RPMI7951 (cell line): Measurements from ENCODE around the gene RNFT2. TPM values are rescaled to one million over a fixed set of nuclear protein-coding genes. Genes with fewer than 3 reads are reported as not detected.
A peak's percentile ranks its signal among the peaks of the same experiment; 100 is the strongest.
"Not testable (repeated sequence)": the region's sequence is repeated elsewhere in the genome, so short reads cannot be mapped to it uniquely, and the experiment has no call there.

ENCODE experiments used
- DNase-seq: peaks from one replicate; pipeline ENCODE4 v3.0.0-alpha.2; 2012; ENCODE audit warnings: low read depth
- total RNA-seq: library from RNA; depleted of rRNA; stranded (reverse); fragments of >200 nt; shearing (Covaris generic); gene quantifications from 2 replicates; pipeline ENCODE4 v1.2.3, GENCODE V29; 2014

RNFT2 gene
- total RNA-seq, 1 experiment from 2014 or later = 2.4 TPM

DNA sequence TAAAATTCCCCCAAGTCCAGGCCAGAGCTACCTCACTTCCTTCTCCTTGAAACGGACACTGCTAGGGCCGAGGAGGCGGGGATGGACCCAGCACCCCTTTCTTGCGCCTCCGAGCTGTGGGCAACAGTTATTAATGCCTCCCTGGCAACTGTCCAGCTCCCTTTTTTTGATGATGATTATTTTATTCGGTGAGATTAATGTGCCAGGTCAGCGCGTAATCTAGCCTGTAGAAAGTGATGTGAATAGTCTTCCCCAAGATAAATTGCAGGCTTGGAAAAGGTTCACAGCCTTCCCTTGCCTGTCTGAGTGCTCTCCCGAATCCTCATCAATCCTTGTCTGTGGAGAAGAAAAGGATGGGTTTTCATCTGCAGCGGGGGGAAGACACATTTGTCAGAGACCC is 54.3 kb downstream of the RNFT2 start:
- no peak for DNase-seq

DNA sequence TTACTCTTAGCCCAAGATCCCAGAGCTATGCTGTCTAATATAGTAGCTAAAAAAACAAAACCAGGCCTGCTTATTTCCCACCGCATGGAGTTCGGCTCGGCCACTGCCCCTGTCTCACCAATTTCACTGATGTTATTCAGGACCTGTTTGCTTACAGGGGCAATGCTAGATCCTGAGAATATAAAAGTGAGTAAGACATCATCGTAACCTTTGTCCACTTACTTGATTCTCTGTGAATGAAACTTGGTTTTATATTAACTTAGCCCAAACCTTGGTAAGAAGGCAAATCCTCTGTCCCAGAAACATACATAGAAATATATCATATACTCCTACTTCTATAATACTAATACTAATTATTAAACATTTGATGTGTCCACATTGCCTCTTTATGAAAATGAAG is 56.6 kb downstream of the RNFT2 start:
- no peak for DNase-seq

DNA sequence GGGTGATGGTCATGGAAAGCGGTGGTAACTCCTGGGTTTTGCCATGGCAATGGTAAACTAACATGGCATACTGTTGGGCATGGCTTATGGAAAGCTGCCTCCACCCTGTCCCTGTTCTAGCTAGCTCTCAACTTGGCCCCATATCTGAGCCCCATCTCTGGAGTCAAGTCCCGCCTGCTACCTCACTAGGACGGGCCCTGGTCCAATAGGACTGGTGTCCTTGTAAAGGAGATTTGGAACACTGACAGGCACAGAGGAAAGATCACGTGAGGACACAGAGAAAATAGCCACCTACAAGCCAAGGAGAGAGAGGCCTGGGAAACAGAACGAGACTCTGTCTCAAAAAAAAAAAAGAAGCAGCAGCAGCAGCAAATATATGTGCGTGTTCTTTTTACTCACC is 59.8 kb downstream of the RNFT2 start:
- DNase-seq = no peak

DNA sequence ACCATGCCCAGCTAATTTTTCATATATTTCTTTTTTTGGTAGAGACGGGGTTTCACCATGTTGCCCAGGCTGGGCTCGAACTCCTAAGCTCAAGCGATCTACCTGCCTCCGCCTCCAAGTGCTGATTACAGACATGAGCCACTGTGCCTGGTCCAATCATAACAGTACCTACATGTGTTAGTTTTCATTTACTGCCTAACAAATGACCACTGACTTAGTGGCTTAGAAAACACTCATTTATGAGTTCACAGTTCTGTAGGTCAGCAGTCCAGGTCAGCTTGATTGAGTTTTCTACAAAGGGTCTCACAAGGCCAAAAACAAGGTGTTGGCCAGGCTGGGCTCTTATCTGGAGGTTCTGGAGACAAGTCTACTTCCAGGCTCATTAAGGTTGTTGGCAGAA is 60.6 kb downstream of the RNFT2 start:
- no peak for DNase-seq

DNA sequence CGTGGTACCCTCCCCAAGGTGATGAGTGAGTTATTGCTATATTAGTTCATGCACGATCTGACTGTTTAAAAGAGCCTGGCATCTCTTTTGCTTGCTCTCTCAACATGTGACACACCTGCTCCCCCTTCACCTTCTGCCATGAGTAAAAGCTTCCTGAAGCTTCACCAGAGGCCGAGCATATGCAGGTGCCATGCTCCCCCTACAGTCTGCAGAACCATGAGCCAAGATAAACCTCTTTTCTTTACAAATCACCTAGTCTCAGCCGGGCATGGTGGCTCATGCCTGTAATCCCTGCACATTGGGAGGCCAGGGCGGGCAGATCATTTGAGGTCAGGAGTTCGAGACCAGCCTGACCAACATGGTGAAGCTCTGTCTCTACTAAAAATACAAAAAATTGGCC is 61.8 kb downstream of the RNFT2 start:
- DNase-seq = no peak

DNA sequence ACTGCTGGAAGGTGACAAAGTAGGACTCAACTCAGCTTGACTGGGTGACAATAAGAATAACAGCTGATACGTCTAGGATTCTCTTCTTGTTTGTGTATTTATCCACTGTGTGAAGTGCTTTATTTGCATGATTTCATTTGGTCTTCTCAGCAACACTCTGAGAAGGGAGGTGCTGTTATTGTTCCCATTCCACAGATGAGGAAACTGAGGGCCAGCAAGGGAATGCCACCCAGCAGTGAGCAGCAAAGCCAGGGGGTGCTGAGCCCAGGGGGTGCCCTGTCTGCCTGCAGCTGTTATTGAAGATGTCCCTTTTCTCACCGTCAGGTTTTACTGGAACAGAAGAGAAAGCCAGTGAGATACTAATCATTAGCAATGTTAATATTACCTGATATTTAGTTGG is 62.8 kb downstream of the RNFT2 start:
- DNase-seq = no peak

DNA sequence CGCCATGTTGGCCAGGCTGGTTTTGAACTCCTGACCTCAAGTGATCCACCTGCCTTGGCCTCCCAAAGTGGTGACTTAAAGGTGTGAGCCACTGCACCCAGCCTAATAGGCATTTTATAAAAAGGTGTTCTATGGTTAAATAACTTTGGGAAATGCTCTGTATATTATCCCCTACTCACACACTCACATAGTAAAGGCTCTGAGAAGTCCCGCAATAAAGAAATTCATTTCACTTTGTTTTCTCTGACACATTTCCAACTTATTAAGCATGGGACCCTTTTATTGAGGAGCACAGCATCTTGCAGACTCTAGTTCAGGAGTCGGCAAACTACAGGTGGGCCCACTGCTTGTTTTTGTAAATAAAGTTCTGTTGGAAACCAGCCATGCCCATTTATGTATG is 63.9 kb downstream of the RNFT2 start:
- DNase-seq = no peak

DNA sequence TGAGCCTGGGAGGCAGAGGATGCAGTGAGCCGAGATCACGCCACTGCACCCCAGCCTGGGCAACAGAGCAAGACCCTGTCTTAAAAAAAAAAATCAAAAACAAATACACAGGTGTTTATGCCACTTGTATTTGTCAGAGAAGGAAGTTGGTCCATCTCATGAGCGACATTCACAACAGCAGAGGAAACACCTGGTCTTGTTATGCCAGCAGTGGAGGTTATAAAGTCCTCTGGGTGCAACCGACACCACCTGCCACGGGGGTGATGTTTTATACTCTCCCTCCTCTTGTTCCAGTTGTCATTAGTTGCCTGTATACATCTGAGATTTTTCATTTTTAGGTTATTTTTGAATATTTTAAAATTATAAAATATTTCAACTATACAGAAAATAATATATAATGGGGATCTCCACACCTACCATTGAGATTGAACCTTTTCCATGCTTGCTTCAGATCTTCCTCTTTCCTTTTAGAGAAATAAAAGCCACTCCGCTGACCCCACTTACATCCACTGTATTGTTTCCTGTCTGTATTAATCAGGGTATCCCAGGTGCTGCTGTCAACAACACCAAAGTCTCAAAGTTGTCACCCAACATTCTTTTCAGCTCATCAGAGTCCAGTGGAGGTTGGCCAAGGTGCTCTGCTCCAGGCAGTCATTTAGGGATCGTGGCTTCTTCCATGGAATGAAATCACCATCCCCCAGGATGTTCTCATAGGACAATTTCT is 65.1 kb downstream of the RNFT2 start:
- no peak for DNase-seq

DNA sequence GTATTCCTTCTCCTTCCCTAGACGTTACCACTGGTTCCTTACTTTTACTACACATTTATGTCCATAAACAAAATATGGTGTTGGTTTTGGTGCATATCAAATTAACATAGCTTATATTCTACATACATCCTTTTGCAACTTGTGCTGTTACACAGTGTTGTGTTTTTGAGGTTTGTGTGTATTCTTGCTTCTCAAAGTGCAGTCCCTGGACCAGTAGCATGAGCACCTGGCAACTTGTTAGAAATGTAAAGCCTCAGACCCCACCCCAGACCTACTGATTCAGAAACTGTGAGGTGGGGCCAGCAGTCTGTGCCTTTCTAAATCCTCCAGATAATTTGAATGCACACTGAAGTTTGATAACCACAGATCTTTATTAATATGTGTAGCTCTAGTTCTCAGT is 65.9 kb downstream of the RNFT2 start:
- no peak for DNase-seq

DNA sequence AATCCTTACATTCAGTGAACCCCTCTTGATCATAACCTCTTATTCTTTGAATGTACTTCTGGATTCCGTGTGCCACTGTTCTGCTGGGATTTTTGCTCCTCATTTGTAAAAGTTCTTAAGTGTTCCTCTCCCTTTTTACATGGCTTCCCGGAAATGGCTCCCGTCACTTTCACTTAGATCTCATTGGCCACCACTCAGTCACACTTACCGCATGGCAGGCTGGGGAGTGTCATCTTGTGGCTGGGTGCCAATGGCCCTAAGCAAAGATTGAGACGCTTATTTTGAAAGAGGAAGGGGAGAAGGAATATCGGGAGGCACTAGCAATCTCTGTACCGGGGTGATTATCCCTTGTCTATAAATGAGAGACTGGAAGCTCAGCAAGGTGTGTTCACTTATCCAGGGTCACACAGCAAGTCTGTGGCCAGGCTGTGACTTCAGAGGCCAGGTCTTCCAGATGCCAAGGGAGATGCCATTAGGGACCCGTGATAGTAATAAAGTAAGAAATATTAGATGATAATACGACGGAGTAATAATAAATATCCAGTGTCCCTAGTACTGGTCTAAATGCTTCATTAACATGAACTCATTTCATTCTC is 68.8 kb downstream of the RNFT2 start:
- DNase-seq = peak; percentile 46

DNA sequence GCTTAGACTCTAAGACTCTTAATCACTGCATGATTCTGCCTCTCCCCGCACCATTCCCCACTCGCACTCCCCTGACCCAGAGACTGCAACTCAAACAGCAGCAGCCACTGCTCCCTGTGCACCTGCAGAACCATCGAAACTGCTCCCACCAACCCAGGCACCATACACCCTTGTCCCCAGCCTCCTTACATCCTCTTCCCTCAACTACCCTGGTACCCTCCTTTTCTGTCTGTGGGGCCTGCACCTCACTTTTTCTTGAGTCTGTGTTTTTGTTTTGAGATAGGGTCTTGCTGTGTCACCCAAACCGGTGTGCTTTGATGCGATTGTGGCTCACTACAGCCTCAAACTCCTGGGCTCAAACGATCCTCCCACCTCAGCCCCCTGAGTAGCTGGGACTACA is 69.4 kb downstream of the RNFT2 start:
- DNase-seq = no peak

DNA sequence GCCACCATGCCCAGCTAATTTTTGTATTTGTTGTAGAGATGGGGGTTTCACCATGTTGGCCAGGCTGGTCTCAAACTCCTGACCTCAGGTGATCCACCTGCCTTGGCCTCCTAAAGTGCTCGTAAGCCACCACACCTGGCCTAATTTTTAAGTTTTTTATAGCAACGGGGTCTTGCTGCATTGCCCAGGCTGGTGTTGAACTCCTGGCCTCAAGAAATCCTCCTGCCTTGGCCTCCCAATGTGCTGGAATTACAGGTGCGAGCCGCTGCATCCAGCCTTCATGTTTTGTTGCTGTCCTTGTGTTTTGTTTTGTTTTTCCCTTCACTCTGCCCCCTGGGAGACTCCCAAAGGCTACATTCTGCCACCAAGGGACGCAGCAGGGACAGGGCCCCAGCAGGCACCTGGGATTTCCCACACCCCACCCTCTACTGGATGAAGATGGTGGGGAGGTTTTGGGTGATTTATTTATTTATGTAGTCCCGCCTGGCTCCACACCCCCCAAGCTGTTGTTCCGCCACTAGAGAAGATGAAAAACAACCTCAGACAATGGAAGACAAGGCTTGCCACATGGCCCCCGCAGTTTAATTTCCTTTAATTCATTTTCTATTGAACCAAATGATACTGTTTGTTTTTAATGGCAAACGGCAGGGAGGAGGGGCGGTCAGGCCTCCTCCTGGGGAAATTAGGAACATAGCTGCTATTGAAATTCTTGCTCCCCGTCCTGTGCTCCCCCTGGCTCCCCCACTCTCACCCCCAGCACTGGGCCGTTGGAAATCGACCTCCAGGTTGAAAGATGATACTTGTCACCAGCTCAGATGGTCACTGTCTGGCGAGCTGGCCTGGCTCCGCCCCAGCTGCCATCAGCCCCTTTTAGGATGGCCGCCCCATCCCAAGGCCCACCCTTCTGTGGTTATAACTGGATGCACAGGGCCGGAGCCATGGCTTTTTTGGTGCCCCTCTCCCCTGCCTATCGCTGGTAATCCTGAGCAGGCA is 70.3 kb downstream of the RNFT2 start:
- DNase-seq = no peak

DNA sequence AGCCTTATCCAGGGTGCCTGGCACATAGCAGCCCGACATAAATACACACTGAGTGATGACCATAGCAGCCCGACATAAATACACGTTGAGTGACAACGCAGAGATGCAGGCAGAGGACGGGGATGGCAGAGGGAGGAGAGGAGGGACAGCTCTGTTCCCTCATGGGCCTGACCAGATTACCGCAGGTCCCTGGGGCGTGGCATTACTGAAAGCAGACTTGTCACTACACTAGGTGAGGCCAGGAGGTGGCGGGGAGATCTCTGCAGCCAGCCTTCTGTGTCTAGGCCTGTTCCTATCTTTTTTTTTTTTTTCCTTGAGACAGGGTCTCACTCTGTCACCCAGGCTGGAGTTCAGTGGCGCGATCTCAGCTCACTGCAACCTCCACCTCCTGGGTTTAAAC is 74.1 kb downstream of the RNFT2 start:
- DNase-seq = no peak

DNA sequence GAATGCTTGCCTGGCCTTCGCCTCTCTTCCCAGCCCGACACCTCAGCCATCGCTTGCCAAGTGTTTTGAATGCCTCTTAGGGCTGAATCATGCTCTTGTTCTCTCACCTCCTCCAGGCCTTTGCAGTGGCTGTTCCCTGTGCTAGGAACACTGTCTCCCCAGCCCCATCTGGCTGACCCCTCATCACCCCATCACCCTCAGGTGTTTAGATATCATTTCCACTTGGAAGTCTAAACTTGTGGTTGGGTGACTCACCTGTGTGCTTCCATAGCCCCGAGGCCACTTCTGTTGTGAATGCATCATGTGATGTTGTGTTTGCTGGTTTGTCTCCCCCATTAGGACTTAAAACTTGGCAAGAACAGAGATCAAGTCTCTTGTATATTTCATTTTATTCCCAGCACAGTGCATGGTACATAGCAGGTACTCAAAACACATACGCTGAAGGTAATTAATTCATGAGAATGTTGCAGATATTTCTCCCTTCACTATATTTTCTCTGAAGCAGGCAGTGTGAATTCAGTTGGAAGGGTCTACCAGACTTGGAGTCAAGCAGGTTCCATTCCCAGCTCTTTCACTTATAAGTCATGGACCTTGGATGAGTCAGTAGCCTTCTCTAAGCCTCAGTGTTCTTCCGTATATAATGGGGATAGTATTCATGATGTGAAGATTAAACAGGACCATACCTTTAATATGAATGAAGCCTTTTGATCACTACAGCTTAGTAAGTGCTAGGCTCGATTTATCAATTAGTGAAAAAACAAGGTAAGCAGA is 75.3 kb downstream of the RNFT2 start:
- DNase-seq = peak; percentile 59

DNA sequence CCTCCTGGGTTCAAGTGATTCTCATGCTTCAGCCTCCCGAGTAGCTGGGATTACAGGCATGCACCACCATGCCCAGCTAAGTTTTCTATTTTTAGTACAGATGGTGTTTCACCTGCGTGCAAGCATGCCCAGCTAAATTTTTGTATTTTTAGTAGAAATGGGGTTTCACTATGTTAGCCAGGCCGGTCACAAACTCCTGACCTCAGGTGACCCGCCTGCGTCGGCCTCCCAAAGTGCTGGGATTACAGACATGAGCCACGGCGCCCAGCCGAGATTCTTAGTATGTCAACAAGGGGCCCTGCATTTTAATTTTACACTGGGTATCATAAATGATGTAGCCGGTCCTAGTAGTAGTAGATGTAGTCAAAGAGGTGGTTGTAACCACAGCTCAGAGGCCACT is 76.7 kb downstream of the RNFT2 start:
- not testable (repeated sequence) for DNase-seq

DNA sequence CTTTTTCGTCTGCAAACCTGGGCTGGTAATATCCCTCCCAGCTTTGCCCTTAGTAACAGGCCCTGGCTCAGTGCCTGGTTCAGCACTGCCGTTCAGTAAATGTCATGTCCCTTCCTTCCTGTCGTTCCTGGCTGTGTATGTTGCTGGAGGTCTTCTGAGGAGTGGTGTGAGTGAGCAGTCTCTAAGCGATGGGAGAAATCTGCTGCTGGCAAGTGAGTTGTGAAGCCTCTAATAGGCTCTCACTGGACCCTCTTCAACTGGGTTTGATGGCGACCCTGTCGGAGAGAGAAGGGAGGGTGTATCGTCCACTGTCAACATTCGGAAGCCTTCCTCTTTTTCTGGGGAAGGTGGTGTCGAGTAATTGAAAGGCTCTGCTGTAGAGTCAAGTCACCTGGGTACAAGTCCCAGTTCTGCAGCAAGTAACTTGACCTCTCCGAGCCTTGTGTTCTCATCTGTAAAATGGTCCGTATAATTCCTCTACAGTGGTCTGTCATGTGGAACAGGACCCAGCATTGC is 80.3 kb downstream of the RNFT2 start:
- DNase-seq = peak; percentile 44

DNA sequence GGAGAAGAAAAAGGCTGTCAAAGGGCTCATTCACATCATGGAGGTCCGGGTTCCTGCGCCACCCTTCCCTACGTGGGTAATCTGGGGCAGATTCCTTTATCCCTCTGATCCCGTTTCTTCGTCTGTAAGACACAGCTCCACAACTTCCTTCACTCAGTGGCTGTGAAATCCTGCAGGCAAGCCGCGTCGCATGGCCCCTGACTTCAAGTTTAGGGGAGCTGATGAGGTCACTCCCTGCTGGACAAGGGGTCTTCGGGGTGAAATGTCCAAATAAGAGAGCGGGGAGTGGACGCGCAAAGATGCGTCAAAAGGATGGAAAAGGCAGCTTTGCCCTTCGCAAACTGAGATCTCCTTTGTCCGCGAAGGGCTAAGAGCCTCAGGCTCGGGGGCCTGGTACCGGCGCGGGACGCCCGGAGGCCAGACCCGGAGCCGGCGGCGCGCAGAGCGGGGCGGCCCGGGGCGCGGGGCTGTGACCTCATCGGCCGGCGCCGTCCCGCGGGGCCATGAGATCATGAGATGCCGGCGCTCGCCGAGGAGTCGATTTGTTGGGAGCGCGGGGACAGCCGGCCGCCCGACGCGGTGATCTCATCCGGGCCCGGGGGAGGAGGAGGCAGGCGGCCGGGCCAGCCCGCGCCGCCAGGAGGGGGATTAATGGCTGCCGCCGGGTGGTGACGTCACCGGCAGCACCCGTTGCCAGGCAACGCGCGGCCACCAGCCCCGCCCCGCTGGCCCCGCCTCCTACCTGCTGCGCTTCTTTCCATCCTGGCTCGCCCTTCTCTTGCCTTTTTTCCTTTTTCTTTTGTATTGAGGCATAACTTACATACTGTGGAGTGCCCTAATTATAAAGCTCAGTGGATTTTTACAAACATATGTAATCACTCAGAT is 81.1 kb downstream of the RNFT2 start:
- DNase-seq = peak; percentile 90

DNA sequence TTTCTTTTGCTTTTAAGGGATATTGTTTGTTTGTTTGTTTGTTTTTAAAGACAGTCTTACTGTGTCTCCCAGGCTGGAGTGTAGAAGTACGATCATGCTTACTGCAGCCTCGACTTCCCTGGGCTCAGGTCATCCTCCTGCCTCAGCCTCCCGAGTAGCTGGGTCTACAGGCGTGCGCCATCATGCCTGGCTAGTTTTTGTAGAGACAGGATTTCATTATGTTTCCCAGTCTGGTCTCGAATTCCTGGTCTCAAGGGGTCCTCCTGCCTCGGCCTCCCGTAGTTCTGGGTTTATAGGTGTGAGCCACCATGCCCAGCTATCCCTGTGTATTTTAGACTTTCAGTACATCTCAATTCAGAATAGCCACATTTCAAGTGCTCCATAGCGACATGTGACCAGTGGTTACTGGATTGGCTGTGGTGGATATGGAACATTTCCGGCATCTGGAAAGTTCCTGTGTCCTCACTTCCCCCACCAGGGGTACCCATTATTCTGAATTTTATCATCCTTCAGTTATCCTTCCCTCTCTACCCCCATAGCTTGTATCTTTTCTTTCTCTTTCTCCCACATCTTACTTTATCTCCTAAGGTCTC is 82.0 kb downstream of the RNFT2 start:
- peak; percentile 7 for DNase-seq

DNA sequence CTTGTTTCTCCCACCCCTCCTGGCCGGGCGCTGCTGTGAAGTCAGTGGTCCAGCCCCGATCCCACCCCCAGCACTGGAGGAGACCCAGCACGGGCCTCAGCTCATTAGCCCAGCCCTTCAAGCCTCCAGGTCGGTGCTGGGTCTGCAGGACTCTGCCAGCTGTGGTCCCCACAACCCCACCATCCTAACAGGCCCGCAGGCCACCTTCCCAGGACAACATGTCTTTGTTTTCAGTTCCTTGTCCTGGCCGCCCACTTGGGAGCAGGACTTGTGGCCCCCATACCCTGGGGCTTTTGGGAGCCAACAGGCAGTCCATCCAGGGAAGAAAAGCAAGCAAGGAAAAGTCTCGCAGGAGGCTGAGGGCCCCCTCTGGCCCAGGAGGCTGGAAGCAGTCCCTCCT is 83.2 kb downstream of the RNFT2 start:
- DNase-seq = no peak

DNA sequence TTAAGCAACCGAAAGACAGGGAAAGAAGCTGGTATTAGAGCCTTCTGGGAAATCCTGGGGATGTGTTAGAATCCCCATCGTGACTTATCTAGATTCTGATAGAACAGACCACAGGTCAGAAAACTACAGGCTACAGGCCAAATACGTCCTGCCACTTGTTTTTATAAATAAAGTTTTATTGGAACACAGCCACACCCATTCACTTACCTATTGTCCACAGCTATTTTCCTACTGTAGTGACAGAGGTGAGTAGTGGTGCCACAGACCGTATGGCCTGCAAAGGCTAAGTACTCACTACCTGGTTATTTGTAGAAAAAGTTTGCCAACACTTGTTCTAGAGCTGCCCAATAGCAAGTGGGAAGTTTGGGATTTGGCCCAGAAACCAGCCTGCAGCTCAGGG is 89.3 kb downstream of the RNFT2 start:
- no peak for DNase-seq
